Measurements from ENCODE around the gene KRT81.

DNA sequence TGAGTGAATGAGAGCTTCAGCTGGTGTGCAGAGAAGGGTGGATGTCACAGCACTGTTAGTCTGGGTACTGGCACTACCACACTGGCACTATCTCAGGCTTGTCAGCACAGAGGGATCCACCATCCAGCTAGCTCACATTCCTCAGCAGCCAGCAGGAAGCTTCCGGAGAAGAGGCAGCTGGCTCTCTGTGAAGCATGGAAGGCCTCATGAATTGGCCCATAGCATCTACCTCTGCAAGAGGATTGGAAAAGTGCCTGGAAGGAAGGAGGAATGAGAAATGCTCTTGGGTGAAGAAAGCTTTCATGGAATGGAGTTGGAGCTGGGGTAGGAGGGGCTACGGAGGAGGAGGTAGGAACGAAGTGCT, 19.9 kb upstream of the KRT81 start:
- TF ChIP-seq, protein P1, sequence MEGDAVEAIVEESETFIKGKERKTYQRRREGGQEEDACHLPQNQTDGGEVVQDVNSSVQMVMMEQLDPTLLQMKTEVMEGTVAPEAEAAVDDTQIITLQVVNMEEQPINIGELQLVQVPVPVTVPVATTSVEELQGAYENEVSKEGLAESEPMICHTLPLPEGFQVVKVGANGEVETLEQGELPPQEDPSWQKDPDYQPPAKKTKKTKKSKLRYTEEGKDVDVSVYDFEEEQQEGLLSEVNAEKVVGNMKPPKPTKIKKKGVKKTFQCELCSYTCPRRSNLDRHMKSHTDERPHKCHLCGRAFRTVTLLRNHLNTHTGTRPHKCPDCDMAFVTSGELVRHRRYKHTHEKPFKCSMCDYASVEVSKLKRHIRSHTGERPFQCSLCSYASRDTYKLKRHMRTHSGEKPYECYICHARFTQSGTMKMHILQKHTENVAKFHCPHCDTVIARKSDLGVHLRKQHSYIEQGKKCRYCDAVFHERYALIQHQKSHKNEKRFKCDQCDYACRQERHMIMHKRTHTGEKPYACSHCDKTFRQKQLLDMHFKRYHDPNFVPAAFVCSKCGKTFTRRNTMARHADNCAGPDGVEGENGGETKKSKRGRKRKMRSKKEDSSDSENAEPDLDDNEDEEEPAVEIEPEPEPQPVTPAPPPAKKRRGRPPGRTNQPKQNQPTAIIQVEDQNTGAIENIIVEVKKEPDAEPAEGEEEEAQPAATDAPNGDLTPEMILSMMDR (IDR thresholded peaks at IDR 0.05 in 8 of 11, conservative IDR thresholded peaks at IDR 0.05 in 3 of 11), result no peak
- no peak for TF ChIP-seq POLR2AphosphoS5 (IDR thresholded peaks at IDR 0.05)

Data from spleen (tissue), 7 donors.